Fibroblast of upper back skin (primary cell): ENCODE data around the gene WT1.
A peak's percentile ranks its signal among the peaks of the same experiment; 100 is the strongest.
"Not testable (repeated sequence)": the region's sequence is repeated elsewhere in the genome, so short reads cannot be mapped to it uniquely, and the experiment has no call there.

Experiments used
- DNase-seq: peaks from one replicate; pipeline ENCODE4 v3.0.0-alpha.2; 2013

WT1 gene

GRCh38 chr11:32385998-32386397, 49.3 kb downstream of the WT1 start:
- peak; percentile 39 for DNase-seq

GRCh38 chr11:32382339-32383049, 52.8 kb downstream of the WT1 start:
- no peak for DNase-seq

GRCh38 chr11:32381179-32381578, 54.2 kb downstream of the WT1 start:
- no peak for DNase-seq

GRCh38 chr11:32379719-32380118, 55.6 kb downstream of the WT1 start:
- DNase-seq, result no peak

GRCh38 chr11:32375826-32376225, 59.5 kb downstream of the WT1 start:
- no peak for DNase-seq

GRCh38 chr11:32374261-32374711, 61.1 kb downstream of the WT1 start:
- no peak for DNase-seq

- DNase-seq, result not testable (repeated sequence)
These were observed 65.4 kb downstream of the WT1 start for GRCh38 chr11:32369987-32370386.

- DNase-seq, result peak; percentile 78
These were observed 68.7 kb downstream of the WT1 start for GRCh38 chr11:32366666-32367065.

GRCh38 chr11:32365192-32365591, 70.1 kb downstream of the WT1 start:
- no peak for DNase-seq

- DNase-seq, result no peak
These were observed 76.6 kb downstream of the WT1 start for GRCh38 chr11:32358729-32359128.

GRCh38 chr11:32353884-32354283, 81.5 kb downstream of the WT1 start:
- peak; percentile 24 for DNase-seq

GRCh38 chr11:32348502-32348901, 86.8 kb downstream of the WT1 start:
- DNase-seq, result no peak

GRCh38 chr11:32344946-32345345, 90.4 kb downstream of the WT1 start:
- no peak for DNase-seq

- DNase-seq, result peak; percentile 22
These were observed 91.9 kb downstream of the WT1 start for GRCh38 chr11:32343325-32344008.

GRCh38 chr11:32341620-32342613, 93.4 kb downstream of the WT1 start:
- DNase-seq, result peak; percentile 22

- no peak for DNase-seq
These were observed 95.2 kb downstream of the WT1 start for GRCh38 chr11:32340181-32340580.
